ENCODE results near the gene IL1A.
A peak's percentile ranks its signal among the peaks of the same experiment; 100 is the strongest.

IL1A gene

DNA sequence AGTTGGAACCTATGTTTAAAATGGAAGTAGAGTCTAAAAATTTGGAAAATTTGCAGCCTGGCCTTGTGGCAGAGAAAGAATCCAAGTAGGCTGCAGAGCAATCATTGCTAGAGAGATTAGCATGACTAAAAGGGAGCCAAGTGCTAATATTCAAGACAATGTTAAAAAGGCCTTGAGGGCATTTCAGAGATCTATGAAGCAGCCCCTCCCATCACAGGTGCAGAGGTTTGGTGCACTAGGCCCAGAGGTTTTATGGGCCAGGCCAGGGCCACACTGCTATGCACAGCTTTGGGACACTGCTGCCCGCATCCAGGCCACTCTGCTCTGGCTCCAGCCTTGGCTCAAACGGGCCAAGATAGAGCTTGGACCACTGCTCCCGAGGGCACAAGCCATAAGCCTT is 6.7 kb upstream of the IL1A start:
- DNase-seq: no peak

DNA sequence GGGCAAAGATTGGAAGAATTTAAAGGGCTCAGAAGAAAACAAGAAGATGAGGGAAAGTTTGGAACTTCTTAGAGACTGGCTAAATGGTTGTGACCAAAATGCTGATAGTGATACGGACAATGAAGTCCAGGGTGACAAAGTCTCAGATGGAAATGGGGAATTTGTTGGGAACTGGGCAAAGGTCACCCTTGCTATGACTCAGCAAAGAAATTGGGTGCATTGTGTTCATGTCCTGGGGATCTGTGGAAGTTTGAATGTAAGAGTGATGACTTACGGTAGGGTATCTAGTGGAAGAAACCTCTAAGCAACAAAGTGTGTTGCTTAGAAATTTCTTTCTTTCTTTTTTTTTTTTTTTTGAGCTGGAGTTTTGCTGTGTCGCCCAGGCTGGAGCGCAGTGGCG is 6.0 kb upstream of the IL1A start:
- DNase-seq: no peak

- no peak for DNase-seq
These were observed 4.9 kb upstream of the IL1A start for GRCh38 chr2:112789186-112789585.

- no peak for DNase-seq
These were observed 4.4 kb upstream of the IL1A start for GRCh38 chr2:112788653-112789052.

DNA sequence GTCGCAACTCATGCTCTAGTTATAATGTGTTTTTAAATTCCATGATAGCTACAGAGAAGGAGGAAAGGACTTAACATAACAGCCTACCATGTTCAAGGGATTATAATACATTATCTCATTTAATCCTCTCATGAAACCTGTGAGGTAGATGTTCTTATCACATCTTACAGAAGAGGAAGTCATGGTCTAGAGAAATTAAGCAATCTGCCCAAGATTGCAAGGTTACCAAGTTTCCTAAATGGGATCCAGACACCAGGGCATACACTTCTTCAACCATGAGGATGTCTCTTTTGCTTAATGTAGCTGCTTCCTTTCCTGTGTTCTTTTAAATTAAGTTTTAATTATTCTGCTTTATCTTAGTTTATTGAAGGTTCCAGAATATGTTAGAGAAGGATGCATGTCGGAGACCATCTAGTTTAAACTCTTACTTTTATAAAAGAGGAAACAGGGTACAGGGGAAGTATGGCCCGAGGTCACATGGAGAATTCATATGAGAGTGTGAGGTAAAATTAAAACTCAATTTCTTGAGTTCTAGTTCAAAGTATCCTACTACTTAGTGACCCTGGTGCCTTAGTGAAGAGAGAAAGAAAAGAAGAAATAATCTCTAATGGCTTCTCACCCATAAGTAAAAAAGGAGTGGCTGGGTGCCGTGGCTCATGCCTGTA is 3.6 kb upstream of the IL1A start:
- no peak for DNase-seq

DNA sequence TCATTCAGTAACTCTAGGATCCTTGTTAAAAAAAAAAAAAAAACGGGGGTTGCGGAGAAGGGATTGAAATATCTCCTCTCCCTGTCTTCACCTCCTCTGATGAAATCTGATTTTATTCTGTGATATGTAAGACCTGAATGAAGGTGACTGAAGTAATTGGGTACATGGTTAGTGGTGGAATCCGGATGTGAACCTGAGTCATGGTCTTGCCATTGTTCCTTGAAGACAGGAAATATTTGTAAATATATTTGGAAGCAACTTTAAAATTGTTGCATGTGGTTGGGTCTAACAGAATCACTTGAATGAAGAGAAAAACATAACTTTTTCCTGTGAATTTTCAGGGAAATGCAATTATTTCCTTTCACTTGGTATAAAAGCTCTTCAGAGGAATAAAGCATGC is 3.0 kb upstream of the IL1A start:
- no peak for DNase-seq

- no peak for DNase-seq
These were observed 1.0 kb downstream of the IL1A start for GRCh38 chr2:112783187-112783714.

DNA sequence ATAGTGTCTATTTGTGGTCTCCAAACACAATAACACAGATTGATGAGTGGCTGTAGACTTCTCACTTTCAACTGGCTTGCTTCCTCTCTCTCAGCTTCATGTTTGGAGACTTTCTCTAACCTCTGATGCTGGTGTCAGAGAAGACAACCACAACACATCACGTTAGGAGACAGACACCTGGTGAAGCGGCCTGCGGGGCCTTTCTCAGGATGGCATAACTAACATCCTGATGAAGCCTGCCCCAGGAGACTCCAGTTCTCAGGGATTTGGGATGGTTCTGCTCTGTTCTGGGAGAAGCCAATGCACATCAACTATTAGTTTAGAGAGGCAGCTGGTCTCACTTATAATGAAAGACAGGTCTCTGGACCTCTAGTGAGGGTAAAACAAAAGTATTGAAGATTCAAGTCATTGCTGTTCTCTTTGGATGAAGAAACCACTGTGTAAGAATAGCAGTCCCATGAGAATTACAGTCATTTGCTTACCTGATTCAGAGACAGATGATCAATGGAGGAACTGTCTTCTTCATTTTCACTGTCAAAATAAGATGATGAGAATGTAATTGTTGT is 2.0 kb downstream of the IL1A start:
- DNase-seq: no peak

DNA sequence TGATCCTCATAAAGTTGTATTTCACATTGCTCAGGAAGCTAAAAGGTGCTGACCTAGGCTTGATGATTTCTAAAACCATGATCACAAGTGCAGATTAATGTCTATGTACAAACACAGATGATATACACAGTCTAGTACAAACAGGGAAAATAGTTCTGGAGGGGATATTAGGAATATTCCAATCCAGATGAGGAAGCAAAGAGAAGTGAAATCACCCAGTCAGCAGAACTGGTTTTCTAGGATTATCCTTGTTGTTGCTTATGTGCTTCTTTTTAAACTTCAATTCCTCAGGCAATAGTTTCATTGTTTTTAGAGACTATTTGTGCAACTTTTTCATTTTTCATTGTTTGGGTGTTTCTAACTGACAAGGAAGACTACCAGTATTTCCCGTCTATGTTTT is 4.7 kb downstream of the IL1A start:
- DNase-seq: no peak

DNA sequence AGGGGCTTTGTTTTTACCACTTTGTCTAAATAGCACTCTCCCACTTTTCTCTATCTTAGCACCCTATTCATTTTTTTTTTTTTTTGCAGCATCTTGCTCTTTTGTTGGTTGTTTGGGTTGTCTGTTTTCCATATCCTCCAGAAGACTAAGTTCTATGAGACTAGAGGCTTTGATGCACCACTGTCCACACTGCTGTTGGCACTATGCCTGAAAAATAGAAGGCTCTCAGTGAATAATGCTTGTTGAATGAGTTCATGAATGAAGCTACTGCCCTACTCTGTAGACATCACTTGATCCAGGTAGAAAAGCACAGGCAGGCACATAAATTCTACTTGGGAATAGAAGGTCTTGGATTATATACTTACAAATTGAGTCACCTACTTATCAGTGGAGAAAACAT is 7.3 kb downstream of the IL1A start:
- no peak for DNase-seq

GRCh38 chr2:112776113-112776512 is 8.2 kb downstream of the IL1A start:
- no peak for DNase-seq

- no peak for DNase-seq
These were observed 9.6 kb downstream of the IL1A start for GRCh38 chr2:112774536-112775285.

- DNase-seq: no peak
These were observed 10.7 kb downstream of the IL1A start for GRCh38 chr2:112773556-112773955.

DNA sequence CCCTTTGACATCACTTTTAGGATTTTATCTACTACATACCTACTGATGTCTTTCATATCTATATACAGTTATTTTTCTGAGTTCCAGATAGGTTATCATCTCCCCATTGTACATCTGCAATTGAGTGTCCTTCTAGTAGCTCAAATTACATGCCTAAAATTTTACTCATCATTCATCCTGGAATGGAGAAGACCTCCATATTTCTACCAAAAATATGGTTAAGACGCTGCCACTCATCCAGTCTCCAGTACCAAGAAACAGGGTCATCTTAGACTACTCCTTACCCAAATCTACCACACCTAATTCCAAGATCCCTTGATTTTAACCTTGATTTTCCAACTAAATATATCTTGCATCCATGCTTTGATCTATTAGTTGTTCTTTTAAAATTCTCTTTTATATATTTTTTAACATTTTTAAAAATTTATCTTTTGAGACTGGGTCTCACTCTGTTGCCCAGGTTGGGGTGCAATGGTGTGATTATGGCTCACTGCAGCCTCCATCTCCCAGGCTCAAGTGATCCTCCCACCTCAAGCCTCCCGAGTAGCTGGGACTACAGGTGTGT is 11.3 kb downstream of the IL1A start:
- DNase-seq: no peak

DNA sequence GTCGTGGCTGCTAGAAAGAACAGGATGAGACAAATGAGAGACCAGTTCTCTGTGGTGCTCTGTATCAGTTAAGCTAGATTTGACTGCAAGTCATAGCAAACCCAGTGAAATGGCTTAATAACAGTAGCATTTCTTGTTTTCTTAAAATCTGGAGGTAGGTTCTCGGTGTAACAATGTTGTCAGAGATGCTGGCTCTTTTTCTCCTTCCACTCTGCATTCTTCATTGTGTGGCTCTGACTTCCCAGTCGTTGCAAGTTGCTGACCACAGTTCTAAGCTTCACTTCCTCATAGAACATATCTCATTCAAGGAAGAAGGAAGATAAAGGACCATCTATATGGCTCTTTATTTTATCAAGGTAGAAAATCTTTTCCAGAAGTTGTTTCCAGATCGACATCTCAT is 12.0 kb downstream of the IL1A start:
- DNase-seq: no peak

- DNase-seq: no peak
These were observed 15.9 kb downstream of the IL1A start for GRCh38 chr2:112768432-112768831.

DNA sequence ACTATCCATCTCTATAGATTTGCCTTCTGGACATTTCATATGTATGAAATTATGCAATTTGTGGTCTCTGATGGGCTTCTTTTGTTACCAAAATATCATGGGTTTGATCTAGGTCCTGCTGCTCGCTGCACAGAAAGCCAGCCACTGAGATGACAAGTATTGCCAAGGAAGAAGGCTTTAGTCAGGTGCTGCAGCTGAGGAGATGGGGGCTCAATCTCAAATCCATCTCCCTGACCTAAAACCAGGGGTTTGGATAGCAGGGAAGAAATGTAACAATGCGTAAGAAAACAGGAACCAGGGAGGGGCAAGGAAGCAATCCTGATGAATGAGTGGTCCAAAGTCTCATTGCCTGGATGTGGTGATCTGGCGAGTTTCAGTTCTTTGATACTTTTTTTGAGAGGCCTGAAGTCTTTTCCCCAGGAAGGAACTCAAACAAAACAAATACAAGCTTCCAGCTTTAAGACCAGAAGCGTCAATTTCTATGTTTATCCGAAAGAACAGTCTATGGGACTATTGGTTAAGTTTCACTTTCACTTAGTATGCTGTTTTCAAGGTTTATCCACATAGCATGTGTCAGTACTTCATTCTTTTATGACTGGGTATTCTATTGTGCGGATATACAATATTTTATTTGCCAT is 16.5 kb downstream of the IL1A start:
- DNase-seq: no peak

- no peak for DNase-seq
These were observed 19.0 kb downstream of the IL1A start for GRCh38 chr2:112765251-112765650.

- DNase-seq: peak; percentile 42 to 91
These were observed 19.9 kb downstream of the IL1A start, which contains the start of gene CKAP2L for GRCh38 chr2:112764071-112765044. TSS of gene CKAP2L (minus strand) at chr2:112764609. CDS start at chr2:112764598, 11 bp downstream.

GRCh38 chr2:112762276-112762675 is 22.0 kb downstream of the IL1A start:
- DNase-seq: no peak

DNA sequence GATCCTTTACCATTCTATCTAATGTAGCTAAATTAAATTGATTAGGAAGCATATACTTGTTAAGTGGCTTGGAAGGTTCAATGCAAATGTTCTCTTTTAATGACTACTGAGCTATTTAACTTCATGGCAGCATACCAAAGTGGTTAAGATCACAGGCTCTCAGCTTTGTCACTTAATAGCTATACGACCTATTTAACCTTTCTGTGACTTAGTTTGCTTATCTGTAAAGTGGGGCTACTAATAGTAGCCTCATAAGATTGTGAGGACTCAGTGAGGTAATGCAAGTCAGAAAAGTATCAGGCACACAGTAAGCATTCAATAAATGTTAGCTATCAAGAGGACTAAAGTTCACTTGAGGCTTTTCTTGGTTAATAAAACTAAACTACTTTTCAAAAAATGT is 24.1 kb downstream of the IL1A start:
- DNase-seq: no peak

DNA sequence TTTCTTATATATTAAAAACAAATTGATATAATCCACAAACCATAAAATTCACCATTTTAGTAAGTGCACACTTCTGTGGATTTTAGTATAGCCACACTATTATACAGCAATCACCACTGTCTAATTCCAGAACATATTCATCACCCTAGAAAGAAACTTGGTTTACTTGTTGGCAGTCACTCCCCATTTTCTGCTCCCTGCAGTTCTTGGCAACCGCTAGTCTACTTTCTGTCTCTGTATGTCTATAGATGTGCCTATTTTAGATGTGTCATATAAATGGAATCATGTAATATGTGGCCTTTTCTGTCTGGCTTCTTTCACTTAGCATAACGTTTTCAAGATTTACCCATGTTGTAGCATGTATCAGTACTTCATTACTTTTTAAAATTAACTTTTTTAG is 25.6 kb downstream of the IL1A start:
- DNase-seq: no peak
